HG03460 (cell line): ENCODE measurements around the gene KCNH6.

Source experiments
- ATAC-seq: cut with Tn5 transposase; IDR thresholded peaks from one replicate; pipeline ENCODE4 v1.9.1; 2021; ENCODE audit not compliant: unreplicated experiment

Gene KCNH6

DNA sequence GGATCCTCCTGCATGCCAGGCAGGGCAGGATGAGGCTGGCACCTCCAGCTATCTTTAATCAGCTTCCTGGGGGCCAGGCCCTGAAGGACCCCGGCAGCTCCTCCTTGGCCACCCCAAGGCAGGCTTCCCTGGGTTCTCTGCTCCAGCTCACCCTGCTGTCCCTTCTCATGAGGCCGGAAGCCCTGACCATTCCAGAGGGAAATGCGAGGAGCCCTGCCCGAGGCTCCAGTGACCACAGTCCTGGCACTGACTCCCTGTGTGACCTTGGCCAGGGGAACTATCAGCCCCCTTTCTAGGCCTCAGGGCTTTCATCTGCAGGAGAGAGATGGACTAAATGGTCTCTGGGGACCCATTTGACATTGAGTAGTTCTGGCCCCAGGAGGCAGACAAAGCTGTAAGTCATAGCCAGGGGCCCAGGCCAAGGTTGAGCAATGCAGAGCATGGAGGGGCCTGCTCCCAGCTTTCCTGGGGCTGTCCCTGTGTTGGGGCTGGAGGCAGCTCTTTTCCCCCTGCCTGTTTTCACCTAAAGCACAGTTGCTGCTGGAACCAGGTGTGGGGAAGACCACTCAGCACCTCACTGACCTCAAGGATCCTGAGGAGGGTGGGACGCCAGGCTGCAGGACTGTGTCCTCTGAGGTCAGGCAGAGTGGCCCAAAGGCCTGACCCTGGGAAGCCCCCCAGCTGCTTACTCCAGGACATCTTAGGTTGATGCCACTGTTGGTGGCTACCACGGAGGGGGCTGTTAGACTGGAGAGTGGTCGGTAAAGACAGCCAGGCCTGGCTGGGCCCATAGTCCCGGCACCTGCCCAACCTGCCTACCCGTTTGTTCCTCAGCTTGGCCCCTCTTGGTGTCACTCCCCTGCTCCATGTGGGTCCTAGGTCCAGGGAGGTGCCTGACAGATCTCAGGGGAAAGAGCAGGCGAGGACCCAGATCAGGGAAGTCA is 8.1 kb downstream of the KCNH6 start:
- ATAC-seq = no peak

- no peak for ATAC-seq
Observed at GRCh38 chr17:63533433-63534077, 10.4 kb downstream of the KCNH6 start.

DNA sequence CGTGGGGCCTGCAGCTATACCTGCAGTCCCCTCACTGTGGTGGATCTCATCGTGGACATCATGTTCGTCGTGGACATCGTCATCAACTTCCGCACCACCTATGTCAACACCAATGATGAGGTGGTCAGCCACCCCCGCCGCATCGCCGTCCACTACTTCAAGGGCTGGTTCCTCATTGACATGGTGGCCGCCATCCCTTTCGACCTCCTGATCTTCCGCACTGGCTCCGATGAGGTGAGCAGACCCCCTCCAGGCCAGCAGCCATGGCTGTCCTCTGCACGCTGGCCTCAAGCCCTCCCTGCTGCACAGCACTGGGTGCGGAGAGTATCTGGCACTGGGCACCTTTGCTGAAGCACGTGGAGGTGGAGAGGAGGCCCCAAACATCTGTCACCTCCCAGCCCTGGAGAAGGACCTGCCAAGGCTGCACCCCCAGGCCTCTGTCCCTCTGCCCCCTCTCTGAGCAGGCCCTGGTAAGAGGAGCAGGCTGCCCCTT is 11.0 kb downstream of the KCNH6 start:
- no peak for ATAC-seq

DNA sequence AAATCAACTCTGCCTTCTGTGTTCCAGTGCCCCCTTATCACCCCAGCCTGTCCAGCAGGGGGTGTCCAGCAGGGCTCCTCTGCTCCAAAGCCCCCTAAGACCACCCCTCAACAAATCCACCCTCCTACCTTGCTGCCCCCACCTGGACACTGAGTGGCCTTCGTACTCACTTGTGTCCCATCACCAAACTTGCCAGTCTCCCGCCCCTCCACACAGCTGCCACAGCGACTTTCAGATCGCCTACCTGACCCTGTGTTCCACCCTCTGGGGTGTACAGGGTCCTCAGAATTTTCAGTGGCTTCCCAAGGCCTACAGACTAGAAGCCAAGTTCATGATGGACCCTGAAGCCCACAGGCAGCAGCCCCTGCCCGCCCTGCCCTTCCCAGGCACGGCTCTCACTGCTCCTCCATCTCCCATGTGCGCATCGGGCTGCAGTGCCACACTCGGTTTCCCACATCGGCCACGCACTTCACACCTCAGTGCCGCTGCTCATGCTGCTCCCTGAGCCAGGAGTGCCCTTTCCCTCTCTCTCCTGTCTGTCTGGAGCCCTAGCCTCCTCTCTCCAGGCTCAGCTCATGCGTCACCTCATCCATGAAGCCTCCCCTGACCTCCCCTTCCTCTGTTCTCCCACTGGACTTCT is 11.8 kb downstream of the KCNH6 start:
- ATAC-seq = no peak

GRCh38 chr17:63535640-63536039 is 12.5 kb downstream of the KCNH6 start:
- ATAC-seq = no peak

DNA sequence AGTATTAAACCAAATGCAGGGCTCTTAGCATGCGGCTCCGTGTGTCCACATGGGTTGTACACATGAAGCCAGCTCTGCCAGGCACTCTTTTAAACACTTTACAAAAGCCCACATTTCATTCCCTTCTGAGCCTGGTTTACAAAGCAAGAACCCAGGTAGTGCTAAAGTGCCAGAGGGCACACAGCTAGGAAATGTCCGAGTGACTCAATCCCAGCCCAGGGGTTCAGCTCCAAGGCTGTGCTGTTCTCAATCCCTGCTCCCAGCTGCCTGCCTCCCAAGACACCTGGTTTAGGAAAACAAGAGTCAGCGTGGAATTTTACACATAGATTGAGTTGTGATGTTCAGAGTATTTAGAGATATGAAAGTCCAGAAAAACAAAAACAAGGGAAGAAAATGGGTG is 13.8 kb downstream of the KCNH6 start:
- no peak for ATAC-seq

- no peak for ATAC-seq
Observed at GRCh38 chr17:63537991-63538692, 15.0 kb downstream of the KCNH6 start.

GRCh38 chr17:63538693-63539595 is 15.8 kb downstream of the KCNH6 start:
- ATAC-seq = no peak

GRCh38 chr17:63540590-63540989 is 17.4 kb downstream of the KCNH6 start:
- ATAC-seq = no peak

DNA sequence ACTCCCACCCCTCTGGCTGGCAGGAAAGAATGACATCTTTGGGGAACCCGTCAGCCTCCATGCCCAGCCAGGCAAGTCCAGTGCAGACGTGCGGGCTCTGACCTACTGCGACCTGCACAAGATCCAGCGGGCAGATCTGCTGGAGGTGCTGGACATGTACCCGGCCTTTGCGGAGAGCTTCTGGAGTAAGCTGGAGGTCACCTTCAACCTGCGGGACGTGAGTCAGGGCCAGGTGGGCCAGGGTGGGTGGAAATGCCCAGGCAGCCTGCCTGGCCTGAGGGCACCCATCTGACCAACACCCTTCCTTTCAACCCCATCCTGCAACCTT is 19.0 kb downstream of the KCNH6 start:
- ATAC-seq = no peak

DNA sequence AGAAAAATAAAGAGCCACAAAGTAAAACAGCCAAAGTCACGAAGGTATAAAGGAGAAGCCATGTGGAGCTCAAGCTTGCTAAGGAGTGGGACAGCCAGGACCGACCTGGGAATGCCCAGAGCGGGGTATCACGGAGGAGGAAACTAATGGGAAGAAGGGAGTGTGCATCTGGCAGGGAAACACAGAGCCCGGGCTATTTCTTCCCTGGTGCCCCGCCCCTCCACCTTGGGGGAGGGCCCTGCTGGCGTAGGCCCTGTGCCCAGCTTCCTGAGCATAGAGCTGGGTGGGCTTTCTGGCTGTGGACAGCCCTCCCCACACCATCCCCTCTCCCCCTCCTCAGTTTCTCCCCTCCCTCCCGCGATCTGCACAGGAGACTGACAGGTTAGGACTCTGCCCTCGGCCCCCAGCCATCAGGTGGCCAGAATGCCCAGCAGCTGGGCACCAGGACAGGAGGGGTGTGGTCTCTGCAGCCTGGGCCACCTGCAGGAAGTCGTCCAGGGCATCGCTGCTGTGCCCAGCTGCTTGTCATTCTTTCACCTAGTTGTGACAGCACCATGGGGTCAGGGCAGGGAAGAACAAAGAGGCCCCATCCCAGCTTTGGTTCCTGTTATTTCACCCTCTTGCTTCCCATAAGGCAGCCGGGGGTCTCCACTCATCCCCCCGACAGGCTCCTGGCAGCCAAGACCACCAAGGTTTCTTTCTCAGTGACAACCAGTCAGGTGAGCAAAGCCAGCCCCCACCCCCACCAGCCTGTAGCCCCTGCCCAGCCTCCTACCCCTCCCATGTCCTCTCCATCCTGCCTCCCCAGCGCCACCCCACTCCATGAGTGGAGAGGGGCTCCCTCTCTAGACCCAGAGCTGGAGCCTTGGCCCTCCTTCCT is 20.0 kb downstream of the KCNH6 start:
- ATAC-seq = no peak

DNA sequence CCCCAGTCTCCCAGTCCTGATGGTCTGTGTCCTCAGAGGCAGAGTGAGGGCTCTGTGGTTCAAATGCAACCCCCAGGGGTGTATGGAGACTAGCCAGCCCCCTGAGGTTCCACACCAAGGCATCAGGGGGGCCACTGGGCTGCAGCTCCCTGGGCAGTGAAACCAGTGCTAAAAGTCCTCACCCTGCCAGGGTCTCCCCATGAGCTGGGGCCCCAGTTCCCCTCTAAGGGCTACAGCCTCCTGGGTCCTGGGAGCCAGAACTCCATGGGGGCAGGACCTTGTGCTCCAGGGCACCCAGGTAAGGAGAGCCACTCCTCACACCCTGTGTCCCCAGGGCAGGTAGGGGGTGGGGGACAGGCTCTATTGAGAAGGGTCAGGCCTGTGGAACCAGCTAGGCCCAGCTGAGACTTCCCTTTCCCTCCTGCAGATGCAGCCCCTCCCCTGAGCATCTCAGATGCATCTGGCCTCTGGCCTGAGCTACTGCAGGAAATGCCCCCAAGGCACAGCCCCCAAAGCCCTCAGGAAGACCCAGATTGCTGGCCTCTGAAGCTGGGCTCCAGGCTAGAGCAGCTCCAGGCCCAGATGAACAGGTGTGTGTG is 20.8 kb downstream of the KCNH6 start:
- no peak for ATAC-seq

GRCh38 chr17:63544467-63545301 is 21.5 kb downstream of the KCNH6 start:
- ATAC-seq = no peak

GRCh38 chr17:63546308-63547082 is 23.3 kb downstream of the KCNH6 start:
- no peak for ATAC-seq

DNA sequence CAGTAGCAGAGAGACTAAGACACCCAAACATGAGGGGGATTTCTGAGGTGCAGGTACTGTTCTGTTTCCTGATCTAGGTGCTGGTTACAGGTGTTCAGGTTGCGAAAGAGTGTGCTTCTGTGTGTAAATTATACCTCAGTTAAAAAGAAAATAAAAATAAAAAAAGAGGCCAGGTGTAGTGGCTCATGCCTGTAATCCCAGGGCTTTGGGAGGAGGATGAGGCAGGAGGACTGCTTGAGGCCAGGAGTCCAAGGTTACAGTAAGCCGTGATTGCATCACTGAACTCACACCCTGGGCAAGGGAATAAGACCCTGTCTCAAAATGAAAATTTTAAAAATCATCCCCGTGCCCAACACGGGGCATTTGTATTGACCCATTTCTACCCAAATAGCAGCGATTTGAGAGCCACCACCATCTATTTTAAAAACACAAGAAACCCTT is 23.9 kb downstream of the KCNH6 start:
- no peak for ATAC-seq

DNA sequence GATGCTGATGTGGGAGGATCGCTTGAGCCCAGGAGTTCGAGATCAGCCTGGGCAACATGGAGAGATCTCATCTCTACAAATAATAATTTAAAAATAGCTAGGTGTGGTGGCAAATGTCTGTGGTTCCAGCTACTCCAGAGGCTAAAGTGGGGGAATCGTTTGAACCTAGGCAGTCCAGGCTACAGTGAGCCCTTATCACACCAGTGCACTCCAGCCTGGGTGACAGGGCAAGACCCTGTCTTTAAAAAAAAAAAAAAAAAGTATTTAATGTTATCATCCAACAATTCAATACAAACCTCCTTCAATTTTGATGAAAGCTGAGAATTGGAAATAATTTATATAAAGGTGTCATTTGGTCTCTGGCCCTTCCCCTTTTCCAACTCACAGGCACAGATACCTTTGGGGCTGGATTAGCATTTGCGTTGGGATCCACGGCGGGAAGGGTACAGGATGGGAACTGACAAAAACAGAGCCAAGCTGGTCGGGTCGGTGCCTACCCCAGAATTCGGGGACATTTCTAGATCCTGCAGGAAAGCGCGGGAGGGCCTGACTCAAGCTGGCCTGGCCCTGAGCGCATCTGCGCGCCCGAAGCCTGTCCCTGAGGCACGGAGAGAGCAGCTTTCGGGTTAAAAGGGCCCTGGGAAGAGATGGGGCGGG is 26.3 kb downstream of the KCNH6 start:
- peak; percentile 16 for ATAC-seq
